ENCODE data around the gene CKLF. TPM values are rescaled to one million over a fixed set of nuclear protein-coding genes. Genes with fewer than 3 reads are reported as not detected.

The CKLF gene
- total RNA-seq, 1 experiment from 2014 or later: 180 TPM

DNA sequence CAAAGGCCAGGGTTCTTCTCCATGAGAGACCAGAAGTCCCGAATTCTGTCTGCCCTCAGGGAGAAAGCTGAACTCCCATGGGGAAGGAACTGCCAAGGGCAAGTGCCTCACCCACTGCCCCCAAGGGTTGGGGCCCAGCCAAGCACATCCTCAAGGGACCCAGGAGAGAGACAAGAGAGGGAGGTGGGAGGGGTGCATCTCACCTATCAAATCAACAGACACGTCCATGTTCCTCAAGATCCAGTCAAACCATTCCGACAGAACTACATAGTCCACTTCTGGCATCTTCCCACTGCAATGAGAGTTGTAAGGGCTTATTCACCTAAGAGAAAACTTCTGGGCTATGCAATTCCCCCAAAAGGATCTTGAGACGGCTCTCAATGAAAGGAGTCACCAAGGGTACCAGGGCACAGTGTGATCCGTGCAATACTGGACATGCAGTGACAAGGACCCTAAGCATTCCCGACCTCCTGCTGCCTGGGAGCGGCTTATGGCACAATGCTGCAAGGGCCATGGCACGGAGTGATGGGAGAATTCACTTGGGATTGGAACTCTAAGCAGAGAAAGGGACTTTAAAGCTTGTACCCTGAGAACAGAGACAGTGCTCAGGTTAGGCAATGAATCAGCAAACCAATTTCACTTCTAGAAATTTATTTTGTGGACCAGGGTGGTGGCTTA, 34.7 kb upstream of the CKLF start:
- no peak for DNase-seq (ENCODE audit: low spot score)

DNA sequence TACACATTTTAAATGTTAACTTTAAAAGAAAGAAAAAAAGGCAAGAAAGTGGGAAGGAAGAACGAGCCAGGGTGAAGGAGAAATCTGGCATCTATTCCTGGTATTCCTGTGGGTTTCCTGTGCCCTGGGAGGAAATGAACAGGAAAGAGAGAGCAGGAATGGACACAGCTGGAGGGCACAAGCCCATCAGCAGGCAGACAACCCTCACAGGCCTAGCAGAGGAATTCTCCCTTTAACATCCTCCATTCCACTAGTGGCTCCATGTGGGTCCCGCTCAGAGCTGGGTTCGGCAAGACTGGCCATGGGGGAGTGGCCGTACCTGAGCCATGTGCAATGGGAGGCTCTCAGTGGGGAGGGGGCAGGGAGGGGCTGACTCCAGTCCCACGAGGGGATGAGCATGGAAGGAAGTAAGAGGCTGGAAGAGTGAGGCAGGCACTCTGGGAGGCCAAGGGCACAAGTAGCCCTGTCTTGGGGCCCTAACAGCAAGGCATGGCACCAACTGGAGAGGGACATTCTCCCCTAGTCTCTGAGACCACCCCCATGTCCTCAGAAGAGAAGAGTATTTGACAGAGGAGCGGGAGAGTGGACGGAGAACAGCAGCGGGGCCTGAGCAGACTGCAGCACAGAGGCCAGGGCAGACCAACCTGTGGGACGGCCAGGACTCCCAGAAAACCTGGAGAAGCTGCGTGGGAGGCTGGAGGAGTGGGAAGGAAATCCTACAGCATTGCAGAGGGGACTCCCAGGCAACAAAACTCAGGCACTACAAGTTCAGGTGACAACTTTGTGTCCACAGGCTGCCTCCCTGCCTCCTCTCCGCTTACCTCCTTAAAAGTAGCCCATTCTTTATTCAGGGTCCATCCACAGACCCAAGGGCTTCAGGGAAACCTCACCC, 32.6 kb upstream of the CKLF start:
- no peak for DNase-seq (ENCODE audit: low spot score)

DNA sequence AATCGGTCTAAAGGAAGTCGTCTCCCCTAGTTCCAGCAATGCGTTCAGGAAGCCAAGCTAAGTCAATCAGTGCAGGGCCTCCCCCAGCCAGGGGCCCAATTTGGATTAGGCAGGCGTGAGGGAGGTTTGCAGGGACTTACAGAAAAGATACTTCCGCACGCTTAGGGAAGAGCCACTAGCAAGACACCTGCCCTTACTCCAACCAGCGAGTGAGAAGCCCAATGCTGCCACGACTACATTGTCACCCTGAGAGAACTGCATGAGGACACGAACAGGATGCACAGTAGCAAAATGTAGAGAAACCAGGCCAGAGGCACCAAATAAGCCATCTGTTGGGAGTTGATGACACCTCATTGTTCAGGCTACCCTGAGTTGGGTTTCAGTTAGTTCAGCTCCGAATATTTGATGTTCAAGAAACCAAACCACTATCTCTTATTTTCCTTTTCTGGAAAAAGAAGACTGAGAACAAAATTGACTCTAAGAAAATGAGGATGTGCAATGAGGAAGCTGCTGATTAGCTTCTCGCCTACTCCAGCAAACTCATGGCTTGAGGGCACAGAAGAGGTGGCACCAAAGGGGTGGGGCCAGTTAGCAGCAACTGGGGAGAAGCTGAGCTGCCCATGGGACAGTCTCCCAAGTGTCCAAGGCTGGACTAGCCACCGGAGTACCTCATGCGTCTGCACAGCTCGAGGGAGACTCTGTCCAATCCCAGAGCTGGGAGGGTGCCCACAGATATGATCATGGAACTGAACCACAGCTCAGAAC, 31.8 kb upstream of the CKLF start:
- DNase-seq (ENCODE audit: low spot score): no peak

DNA sequence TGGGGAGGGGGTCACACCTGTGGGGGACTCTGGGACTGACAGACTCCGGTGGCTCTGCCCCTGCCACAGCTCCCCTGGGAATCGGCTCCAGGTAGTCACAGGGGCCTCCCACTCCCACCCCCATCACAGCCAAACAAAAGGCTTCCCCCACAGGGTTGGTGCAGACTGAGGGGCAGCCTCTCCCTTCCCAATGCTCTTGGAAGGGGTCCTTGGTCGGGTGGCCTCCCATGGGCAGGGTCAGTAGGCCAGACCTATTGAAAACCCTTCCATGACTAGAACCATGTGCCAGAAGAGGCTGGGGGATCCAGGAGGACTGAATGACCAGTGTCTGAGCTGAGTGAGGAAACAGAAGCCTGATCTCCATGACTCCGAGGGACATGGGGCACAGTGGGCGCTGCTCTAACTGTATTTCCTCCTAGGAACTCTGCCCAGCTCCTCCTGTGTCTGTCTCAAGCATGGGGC, 31.1 kb upstream of the CKLF start:
- no peak for DNase-seq (ENCODE audit: low spot score)

DNA sequence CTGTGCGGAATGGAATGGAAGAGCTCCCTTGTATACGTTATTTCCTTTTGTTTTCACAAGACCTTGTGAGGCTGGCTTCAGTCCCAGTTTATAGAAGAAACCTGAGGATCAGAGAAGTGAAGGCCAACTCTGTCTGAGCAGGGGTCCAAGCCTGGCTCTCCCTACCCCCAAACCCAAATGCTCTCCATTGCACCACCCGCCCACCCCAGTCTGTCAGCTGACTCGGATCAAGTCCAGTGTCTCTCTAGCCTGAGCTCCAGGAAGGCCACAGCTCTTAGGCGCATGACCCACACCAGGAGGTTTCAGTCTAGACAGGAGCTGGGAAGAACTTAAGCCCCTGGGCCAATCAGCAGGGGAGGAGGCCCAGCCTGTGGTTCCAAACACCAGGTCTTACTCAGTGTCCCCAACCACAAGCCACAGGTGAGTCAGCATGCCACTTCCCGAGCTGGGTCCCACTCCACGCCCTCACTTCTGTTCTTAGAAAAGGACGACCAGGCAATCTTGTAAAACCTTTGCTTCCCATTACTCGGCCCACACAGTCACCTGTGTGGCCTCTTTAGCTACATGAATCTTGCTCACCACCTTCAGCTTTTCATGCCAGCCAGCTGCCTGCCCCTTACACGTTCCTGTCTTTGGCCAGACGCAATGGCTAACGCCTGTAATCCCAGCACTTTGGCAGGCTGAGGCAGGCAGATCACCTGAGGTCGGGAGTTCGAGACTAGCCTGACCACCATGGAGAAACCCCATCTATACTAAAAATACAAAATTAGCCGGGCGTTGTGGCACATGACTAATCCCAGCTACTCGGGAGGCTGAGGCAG, 30.2 kb upstream of the CKLF start:
- peak; percentile 100 for DNase-seq (ENCODE audit: low spot score)

DNA sequence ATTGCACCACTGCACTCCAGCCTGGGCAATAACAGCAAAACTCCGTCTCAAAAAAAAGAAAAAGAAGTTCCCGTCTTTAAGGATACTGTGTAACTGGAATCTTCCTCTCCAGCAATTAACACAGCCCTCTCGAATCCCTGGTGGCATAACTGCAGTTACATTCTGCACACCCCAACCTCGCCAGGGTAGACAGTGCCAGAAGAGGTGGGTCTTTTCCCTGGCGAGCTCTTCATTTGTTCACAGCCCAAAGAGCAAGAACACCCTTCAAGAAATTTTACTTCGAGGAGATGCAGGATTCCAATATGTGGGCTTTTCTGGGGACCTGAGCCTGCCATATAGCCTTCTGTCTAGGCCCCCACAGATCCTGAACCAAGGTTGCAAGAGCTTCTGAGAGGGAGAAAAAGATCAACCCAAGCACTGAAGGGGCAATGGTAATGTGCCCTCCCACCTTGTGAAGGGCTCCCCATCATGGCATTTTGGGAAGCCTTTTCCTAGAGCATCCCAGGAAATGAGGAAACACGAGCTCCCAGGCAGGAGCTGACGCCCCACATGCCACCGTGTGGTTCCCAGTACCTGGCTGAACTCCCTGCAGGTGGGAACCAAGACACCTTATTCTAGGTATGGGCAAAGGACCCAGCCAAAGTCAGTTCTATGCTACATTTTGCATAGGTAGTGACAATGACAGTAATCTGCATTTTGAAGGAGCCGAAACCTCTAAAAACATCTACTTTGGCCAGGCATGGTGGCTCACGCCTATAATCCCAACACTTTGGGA, 29.4 kb upstream of the CKLF start:
- DNase-seq (ENCODE audit: low spot score): no peak

DNA sequence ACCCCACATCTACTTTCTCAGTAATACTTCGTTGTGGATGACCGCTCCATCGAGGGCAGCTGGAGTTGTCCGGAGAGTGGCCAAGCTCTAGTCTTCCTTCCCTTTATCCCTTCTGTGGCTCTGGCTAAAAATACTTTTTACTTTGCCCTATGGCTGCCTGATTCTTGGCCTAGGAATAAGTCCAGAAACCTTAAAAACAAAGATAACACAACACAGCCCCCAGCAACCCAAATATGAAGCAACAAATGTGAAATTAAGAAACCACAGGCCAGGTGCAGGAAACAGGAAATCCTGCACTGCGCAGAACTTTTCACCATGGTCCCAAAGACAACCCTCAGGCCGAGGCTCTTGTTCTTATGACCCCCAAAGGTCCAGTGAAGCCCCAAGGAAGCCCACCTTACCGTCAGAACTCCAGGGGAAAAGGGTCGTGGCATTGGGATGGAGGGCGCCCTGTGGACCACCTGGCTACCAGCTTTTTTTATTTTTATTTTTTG, 28.5 kb upstream of the CKLF start:
- no peak for DNase-seq (ENCODE audit: low spot score)

DNA sequence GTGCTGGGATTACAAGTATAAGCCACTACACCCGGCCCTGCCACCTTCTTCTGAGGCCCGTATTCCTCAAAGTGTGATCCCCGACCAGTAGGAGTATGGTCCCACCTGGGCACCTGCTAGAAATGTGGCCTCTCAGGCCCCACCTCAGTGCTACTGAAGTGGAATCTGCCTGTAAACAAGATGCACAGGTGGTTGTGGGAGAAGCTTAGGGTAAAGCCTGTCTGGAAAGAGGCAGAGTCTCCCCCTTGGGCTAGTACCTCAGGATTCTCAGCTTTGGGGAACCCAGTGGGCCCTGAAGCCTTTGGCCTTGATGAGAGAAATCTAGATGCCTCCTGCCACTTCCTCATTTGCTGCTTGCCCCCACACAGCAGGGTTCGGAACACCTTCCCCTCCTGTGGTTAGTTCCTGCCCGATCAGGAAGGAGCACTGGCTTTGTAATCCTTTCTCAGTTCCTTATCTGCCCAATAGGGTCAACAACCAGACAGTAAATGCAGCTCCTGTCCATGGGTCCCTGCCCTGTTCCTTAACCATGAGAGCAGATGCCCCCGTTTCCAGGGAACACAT, 27.7 kb upstream of the CKLF start:
- no peak for DNase-seq (ENCODE audit: low spot score)

DNA sequence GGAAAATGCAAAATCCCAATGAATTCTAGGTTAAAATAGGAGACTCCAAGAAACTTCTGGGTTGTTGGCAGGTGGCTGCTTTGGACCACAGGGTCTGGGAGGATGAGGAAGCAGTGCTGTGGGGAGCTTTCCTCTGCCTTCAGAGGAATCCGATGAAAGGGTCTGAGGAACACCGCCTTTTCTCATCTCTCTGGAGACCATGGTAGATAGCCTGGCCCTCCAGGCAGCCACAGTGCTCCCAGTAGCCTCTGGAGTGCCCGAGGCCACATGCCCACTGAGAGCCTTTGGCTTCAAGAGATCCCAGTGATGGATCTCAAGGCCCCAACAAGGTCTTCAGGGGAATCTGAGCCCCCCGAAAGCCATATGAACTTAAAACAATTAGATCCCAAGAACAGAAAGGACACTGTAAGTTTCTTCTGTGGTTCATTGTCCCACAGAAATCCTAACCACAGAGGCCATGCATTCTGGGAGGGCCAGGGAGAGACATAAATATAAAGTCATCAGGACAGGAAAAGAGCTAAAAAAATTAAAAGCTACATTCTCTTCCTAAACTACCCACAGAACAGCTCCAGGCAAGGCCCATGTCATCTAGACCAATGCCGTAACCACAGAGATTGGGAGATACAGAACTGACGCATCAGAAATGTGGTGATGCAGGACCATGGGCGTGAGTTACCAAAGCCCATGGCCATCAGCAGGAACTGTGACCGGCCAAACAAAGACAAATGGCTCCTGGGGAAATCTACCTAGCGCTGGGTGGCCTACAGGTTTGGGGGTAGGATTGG, 26.8 kb upstream of the CKLF start:
- DNase-seq (ENCODE audit: low spot score): peak; percentile 83

DNA sequence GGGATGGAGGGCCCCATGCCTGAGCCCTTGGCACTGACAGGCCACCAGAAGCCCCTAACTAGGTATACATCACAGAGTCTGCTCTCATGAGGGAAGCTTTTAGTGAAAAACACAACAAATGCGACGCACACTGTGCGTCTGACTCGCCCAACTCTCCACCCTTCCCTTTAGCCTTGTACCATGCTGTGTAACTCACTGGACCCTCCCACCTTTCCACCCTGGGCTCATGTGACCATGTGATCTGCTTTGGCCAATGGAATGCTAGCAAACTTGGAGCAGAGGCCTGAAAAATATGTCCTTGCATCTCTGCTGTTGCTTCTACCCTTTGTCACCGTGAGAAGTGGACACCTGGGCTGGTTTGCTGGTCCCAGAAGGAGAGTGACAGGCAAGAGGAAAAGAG, 24.1 kb upstream of the CKLF start:
- DNase-seq (ENCODE audit: low spot score): no peak

DNA sequence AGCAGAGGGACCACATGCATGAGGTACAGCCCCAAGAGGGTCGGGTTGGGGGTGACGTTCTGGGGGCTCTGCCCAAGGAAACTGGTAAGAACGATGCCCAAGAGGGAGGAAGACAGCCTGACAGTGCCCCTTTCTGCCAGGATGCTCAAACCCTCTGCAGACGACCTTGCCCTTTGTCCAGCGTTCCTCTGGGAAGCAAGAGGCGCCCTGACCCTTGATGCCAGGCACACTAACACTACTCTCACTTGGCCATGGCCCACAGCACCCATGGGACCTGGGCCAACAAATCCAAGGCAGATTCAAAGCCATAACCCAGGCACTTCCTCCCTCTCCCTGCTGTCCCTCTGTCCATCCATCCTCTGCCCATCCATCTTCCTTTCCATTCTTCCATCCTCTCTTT, 22.9 kb upstream of the CKLF start:
- no peak for DNase-seq (ENCODE audit: low spot score)

DNA sequence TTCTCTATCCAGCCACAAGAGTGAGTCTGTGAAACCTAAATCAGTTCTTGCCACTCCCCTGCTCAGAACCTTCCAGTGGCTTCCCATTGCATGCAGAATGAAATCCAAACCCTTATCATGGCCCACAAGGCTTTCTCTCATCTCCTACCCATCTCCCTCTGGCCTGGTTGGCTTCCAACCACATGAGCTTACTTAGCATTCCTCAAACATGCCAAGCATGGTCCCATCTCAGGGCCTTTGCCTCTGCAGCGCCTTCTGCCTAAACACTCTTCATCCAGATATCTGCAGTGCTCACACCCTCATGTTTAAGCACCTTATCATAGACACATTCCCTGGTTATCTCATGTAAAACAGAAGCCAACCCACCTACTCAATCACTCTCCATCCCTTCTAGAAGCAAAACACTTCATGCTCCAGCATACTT, 18.0 kb upstream of the CKLF start:
- DNase-seq (ENCODE audit: low spot score): no peak

DNA sequence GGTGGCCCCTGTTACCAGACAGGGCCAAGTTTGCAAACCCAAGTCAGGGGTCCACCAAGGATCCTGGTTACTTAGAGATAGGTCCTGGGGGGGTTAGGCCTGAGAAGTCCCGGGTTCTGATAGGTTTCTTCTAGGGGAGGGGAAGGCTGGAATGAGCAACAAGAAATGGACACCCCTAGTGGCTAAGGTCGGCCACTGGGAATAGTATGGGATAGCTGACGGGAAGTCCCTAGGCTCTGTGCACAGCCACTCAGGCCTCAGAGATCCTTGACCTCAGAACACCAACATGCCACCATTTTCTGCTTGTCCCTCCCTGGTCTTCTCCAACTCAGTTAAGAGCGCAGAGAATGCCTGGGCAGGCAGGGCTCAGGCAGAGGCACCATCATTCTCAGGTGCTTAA, 15.9 kb upstream of the CKLF start:
- DNase-seq (ENCODE audit: low spot score): no peak

DNA sequence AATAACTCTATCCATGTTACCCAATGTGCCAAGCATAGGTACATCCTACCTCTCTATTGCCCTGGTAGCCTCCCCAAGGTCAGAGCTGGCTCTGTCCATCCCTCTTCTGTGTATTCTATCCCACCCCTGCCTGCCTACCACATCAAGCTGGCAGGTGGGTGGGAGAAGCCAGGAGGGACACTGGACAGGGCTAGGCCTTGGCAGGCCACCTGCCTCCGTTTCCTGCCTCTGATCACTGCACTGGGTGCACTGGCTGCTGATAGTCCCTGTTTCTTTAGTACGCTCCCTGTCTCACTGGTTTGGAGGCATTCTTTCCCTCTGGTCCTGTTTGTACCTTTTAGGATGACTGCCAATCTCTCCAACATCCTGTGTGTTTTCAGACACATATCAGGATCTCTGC, 15.1 kb upstream of the CKLF start:
- DNase-seq (ENCODE audit: low spot score): no peak

DNA sequence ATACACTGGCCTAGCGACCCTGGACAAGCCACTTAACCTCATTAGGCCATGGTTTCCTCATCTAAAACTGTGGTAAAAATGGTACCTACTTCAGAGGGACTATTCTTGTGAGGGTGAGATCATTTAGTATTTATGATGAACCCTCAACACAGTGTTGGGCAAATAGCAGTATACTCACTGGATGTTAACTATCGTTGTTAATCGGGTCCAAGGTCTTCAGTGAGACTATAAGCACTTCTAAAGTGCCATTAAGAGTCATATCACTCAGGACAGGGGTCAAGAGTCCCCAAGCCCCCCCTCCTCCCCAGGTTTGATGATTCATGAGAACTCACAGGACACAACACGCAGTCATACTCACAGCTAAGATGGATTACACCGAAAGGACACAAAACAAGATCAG, 13.5 kb upstream of the CKLF start:
- DNase-seq (ENCODE audit: low spot score): no peak

DNA sequence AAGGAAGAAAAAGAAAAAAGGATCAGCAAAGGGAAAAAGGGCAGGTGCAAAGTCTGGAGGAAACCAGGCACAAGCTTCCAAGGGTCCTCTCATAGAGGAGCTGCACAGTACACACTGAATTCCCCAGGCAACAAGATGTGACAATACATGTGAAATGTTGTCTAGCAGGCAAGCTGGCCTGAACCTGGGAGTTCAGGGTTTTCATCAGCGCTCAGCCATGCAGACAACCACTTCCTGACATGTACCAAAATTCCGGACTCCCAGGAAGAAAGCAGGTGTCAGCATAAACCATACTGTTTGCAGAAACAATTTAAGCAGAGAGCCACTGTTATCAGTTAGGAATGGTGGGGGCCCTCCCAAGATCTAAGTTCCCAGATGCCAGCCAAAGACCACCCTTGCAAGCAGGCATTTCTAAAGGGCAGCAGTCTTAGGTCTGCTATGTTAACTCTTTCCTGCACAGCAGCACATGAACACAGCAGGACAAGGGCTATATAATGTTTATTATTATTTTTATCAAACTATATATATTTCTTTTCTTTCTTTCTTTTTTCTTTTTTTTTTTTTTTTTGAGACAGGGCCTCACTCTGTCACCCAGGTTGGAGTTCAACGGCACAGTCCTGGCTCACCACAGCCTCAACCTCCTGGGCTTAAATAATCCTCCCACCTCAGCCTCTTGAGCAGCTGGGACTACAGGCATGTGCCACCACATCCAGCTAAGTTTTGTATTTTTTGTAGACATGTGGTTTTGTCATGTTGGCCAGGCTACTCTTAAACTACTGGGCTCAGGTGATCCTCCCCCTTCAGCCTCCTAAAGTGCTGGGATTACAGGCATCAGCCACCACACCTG, 12.5 kb upstream of the CKLF start:
- peak; percentile 29 for DNase-seq (ENCODE audit: low spot score)

DNA sequence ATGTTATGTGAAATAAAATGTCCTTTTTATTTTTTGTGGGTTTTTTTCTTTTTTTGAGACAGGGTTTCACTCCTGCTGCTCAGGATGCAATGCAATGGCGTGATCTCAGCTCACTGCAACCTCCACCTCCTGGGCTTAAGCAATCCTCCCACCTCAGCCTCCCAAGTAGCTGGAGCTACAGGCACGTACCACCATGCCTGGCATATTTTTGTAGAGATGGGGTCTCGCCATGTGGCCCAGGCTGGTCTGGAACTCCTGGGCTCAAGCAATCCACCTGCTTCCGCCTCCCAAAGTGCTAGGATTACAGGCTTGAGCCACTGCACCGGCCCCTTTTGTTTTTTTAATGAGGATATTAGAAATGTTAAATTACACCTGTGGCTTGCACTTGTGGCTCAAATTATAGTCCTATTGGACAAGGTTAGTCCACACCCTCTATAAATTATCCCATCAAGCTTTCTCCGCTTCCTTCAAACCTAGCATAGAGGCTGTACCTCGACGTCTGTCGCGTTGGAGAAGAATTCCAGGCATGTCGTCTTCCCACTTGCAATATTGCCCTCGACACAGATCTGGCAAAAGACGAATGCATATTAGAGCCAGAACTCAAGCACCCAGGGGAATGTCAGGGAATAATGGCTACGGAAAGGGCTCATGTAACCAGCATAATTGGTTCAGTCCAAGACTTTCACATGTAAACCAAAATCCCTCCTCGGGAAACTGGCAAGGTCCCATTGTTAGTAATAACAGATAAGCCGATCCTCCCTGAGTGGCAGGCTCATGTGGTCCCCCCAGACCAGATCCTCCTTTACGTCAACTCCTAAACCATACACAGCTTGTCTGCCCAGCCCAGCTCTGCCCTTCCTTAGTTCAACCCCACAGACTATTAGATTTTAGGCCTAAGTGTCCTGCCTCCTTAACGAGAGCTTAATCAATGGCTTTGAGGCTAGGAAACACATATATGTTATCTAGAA, 10.7 kb upstream of the CKLF start:
- no peak for DNase-seq (ENCODE audit: low spot score)
